GM12891 (cell line): Measurements from ENCODE around the gene TGFBR2.

Experiments used
- PAX5 ChIP-seq: IDR thresholded peaks from 2 replicates; pipeline ENCODE4 v1.6.1; 2011; ENCODE audit warnings: low read length, moderate library complexity, mild to moderate bottlenecking; ENCODE audit not compliant: insufficient read depth, severe bottlenecking
- POLR2A ChIP-seq: IDR thresholded peaks from 2 replicates; pipeline ENCODE4 v1.6.1; 2011; ENCODE audit warnings: low read depth, low read length, control low read depth
- POLR2AphosphoS5 ChIP-seq: IDR thresholded peaks from 2 replicates; pipeline ENCODE4 v1.6.1; 2011; ENCODE audit warnings: low read depth, low read length, control low read depth
- SPI1 ChIP-seq: IDR thresholded peaks from 2 replicates; pipeline ENCODE4 v1.6.1; 2011; ENCODE audit warnings: low read depth, low read length, control low read depth
- TAF1 ChIP-seq: IDR thresholded peaks from 2 replicates; pipeline ENCODE4 v1.6.1; 2011; ENCODE audit warnings: low read depth, low read length, control low read depth

DNA sequence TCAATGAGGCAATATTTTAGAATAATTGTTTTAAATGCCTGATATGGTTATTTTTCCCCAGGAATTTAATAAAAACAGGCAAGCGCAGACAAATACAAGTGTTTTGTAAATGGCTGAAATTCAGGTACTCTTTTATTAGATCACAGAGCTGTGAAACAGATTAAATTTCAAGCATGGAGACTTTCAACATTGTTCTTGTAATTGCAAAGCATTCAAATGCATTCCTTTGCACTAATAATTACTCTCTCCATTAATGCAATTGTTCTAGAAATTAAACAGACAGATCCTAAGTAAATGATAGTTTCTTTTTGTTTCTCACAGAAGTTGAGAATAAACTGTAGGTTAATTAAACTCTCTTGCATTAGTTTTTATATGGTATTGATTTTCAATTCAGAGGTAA lies 42.4 kb upstream of the TGFBR2 start:
- TF ChIP-seq POLR2A (no peak), POLR2AphosphoS5 (no peak), TAF1 (no peak), PAX5 (no peak), SPI1 (no peak)
